ENCODE results near the gene TADA3. TPM values are rescaled to one million over a fixed set of nuclear protein-coding genes. Genes with fewer than 3 reads are reported as not detected.

The TADA3 gene
- total RNA-seq, 1 donor from 2014 or later = 54.7 TPM

DNA sequence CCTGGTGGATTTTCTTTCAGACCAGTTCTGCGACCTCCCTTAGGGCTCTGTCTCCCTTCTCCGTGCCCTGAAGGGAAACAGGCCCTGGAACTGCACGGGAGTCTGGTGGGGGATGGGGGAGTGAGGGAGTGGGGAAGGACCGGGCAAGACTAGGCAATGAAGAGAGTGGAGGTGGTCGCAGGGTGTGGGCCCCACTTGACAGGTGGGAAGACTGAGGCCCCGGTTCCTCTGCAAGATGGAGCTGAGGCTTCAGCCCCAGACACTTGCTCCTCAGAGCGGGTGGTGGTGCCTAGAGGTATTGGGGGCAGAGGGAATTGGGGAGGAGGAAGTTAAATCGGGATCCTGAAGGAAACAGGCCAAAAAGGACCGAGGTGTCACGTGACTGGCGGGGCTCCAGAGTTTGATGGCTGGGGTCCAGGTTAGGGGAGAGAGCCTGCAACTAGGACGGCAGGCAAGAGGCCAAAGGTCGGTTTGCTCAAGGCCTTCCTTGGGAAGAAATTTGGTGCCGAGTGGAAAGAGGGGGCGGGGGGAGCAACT lies 21.9 kb downstream of the TADA3 start:
- no peak for DNase-seq (ENCODE audit: low read depth)
- H3K4me3 ChIP-seq (ENCODE audit: low read depth, low read length) = peak overlapping the region; percentile 74
- TF ChIP-seq, protein P1, sequence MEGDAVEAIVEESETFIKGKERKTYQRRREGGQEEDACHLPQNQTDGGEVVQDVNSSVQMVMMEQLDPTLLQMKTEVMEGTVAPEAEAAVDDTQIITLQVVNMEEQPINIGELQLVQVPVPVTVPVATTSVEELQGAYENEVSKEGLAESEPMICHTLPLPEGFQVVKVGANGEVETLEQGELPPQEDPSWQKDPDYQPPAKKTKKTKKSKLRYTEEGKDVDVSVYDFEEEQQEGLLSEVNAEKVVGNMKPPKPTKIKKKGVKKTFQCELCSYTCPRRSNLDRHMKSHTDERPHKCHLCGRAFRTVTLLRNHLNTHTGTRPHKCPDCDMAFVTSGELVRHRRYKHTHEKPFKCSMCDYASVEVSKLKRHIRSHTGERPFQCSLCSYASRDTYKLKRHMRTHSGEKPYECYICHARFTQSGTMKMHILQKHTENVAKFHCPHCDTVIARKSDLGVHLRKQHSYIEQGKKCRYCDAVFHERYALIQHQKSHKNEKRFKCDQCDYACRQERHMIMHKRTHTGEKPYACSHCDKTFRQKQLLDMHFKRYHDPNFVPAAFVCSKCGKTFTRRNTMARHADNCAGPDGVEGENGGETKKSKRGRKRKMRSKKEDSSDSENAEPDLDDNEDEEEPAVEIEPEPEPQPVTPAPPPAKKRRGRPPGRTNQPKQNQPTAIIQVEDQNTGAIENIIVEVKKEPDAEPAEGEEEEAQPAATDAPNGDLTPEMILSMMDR (conservative IDR thresholded peaks at IDR 0.05; ENCODE audit: low read depth, low read length) = no peak

DNA sequence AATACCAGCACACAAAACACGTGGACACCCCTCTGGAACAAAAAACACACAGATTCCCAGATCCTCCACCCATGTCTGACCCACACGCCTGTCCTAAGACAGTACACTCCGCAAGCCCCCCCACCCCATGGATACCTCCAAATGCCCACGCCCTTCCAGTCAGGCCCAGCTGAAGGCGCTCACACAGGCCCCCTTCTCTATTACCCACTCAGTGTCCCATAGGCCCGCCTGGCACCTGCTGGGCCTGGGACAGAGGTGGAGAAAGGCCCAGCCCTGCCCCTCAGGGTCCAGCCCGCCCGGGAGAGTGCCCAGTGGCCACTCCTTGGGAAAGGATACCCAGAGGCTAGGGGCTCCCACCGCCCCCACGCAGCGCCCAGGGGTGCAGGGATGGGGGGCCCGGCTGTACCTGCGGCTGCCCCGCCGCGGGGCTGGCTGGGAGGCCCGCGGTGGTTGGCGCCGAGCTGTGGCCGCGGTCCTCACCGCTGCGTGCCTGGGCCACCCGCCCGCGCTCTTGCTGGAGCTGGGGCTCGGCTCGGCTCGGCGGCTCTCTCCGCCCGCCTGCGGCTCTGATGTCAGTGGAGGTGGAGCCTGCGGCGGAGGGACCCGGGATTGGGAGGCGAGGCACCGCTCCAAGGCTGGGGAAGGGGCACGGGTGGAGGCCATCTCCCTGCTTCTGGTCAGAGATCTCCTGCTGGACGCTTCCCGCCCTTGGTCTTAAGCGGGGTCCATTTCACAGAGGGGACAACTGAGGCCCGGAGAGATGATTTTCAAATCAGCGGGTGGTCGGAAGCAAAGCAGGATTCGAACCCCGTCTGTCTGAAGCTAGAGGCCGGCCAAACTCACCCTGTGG lies 22.6 kb downstream of the TADA3 start, which contains the start of gene CAMK1:
Gene CAMK1, minus strand, starts transcription at position 522 of the 850 bp plus-strand sequence. CDS start 2,198 bp downstream, outside the sequence.
- no peak for DNase-seq (ENCODE audit: low read depth)
- TF ChIP-seq, protein P1 (conservative IDR thresholded peaks at IDR 0.05; ENCODE audit: low read depth, low read length) = no peak
- H3K4me3 ChIP-seq (ENCODE audit: low read depth, low read length) = peak within 1 kb of the TSS; percentile 74

DNA sequence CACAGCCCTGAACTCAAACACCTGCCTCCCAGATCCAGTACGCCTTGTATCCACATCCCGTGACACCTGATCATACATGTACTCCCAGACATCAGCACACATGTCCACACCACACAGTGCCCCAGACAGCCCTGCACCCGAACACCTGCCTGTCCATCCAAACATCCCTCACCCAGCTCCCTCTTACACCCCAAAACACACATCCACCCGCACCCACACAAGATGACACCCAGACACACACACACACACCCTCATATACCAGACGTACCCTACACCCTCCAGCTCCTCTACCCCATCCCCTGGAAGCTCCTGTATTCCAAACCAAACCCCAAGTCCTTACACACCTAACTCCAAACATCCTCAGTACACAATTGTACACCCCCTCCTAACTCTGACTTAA lies 23.3 kb downstream of the TADA3 start:
- TF ChIP-seq, protein P1 (conservative IDR thresholded peaks at IDR 0.05; ENCODE audit: low read depth, low read length) = no peak
- no peak for DNase-seq (ENCODE audit: low read depth)
- peak overlapping the region; percentile 74 for H3K4me3 ChIP-seq (ENCODE audit: low read depth, low read length)

DNA sequence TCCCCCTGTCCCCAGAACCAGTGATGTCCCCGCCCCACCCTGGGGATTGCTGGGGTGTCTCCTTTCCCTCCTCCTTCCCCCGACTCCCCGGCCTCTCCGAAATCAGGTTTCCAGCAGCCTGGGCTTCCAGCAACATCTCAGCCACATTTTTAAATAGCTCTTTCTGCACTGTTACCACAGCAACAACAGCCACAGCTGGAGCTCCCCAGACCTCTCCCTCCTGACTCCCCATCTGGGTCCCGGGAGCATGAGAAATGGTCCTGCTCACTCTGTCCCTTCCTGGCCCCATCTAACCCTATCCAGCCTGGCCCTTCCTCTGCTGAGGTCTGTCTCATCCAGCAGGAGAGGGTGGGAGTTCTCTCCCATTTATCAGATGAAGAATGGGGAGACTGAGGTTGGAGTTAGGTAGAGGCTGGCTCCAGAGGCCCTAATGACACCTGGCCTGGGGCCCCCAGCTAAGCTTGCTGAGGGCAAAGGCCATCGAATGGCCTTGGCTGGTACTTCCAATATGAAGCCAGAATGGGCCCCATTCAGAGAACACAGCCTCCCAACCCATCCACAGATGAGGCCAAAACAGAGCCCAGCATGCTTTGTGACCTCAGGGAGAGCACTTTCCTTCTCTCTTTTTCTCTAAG lies 24.0 kb downstream of the TADA3 start:
- no peak for DNase-seq (ENCODE audit: low read depth)
- TF ChIP-seq, protein P1 (conservative IDR thresholded peaks at IDR 0.05; ENCODE audit: low read depth, low read length) = no peak
- H3K4me3 ChIP-seq (ENCODE audit: low read depth, low read length) = no peak overlapping the region

DNA sequence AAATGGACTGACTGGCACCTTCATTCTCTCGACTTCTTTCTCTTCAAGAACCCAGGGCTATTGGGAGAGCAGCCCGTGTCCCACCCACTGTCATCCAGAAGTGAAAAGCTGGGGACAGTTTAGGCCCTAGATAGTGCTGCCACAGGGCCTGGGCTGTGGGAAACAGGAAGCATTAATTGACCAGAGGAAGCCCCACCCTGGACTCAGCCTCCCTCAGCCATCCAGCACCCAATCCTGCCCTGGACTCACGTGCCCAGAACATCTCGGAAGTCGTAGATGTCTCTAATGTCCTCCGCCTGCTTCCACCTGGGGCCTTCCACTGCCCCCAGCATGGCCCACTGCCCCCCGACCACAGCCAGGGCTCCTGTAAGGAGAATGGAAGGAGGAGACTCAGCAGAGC lies 24.9 kb downstream of the TADA3 start:
- TF ChIP-seq, protein P1 (conservative IDR thresholded peaks at IDR 0.05; ENCODE audit: low read depth, low read length) = no peak
- no peak for DNase-seq (ENCODE audit: low read depth)
- H3K4me3 ChIP-seq (ENCODE audit: low read depth, low read length) = no peak overlapping the region

DNA sequence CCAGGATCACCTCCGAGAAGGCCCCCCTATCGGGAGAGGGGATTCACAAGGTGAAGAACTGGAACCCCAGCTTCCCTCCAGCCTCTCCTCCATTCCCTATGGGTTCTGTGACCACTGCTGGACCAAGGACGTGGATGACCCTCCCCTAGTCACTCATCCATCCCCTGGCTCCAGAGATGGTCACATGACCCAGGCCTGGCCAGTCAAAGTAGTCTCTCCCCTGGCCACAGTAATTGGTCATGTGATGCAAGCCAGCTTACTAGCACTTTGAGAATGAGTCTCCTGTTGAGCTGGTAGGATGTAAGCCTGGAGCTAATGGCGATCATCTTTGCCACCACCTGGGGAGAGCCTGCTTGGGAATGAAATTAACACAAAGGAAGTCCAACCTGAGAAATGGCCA lies 26.4 kb downstream of the TADA3 start:
- H3K4me3 ChIP-seq (ENCODE audit: low read depth, low read length) = no peak overlapping the region
- DNase-seq (ENCODE audit: low read depth) = no peak
- TF ChIP-seq, protein P1 (conservative IDR thresholded peaks at IDR 0.05; ENCODE audit: low read depth, low read length) = no peak
